WTC11 (cell line): ENCODE results near the gene TMEM14C.

Source experiments
- RELA ChIP-seq: sonication (generic); formaldehyde crosslinking; IDR thresholded peaks from 2 replicates; pipeline ENCODE4 v1.8.1; 2022; ENCODE audit warnings: missing genetic modification reagents, mild to moderate bottlenecking, borderline replicate concordance
- TF ChIP-seq, protein P1 (sequence below): sonication (generic); formaldehyde crosslinking; IDR thresholded peaks from 2 replicates; pipeline ENCODE4 v1.8.0; 2022; ENCODE audit warnings: mild to moderate bottlenecking, missing genetic modification reagents

DNA sequence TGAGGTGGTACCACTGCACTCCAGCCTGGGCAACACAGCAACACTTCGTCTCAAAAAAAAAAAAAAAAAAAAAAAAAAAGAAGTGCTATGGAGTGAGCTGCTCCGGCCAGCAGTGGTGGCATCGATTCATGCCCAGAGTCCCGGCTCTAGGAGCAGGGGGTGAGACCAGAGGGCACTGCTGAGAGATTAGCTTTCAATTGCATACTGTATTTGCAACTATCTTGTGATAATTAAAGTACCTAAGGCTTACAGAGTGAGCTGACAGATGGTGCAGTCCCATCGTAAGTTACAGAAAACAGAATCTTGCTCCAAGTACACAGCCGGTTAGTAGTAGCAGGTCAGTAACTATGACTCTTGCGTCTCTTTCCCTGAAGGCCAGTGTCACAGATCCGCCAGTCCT lies 56.2 kb downstream of the TMEM14C start:
- no peak for TF ChIP-seq RELA (CRISPR knock-in tag)
- TF ChIP-seq, protein P1, sequence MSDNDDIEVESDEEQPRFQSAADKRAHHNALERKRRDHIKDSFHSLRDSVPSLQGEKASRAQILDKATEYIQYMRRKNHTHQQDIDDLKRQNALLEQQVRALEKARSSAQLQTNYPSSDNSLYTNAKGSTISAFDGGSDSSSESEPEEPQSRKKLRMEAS: no peak
